Neutrophil (primary cell): ENCODE results near the gene PPP1R37.

Experiments
- H3K27ac ChIP-seq: fragments of 200-600 bp; sonication (generic); 2 replicates; pipeline ENCODE4 v1.5.1; 2016; ENCODE audit warnings: mild to moderate bottlenecking, moderate library complexity
- H3K27me3 ChIP-seq: fragments of 200-600 bp; sonication (generic); 2 replicates; pipeline ENCODE4 v1.6.0; 2016; ENCODE audit warnings: mild to moderate bottlenecking
- H3K36me3 ChIP-seq: fragments of 200-600 bp; sonication (generic); 2 replicates; pipeline ENCODE4 v1.5.1; 2017
- H3K4me1 ChIP-seq, 2 experiments: fragments of 200-600 bp in 1 of 2; sonication (generic) in 1 of 2; 1 replicate in 1 of 2; 2 replicates in 1 of 2; pipeline versions ENCODE4 v1.5.1 to v1.6.1; 2013 to 2016; ENCODE audit warnings: low read depth in 1 of 2, low read length in 1 of 2, mild to moderate bottlenecking in 1 of 2, moderate library complexity in 1 of 2; ENCODE audit not compliant: control insufficient read depth in 1 of 2, insufficient read depth in 1 of 2
- H3K4me3 ChIP-seq, 2 experiments: fragments of 200-600 bp in 1 of 2; sonication (generic) in 1 of 2; 1 replicate in 1 of 2; 2 replicates in 1 of 2; pipeline ENCODE4 v1.5.1; 2013 to 2016; ENCODE audit warnings: low read depth in 1 of 2, low read length in 1 of 2, mild to moderate bottlenecking in 1 of 2, moderate library complexity in 1 of 2
- H3K9me3 ChIP-seq: fragments of 200-600 bp; sonication (generic); 2 replicates; pipeline ENCODE4 v1.5.1; 2016
- CTCF ChIP-seq: fragments of 200-600 bp; sonication (generic); IDR thresholded peaks from 2 replicates; pipeline ENCODE4 v1.5.1; 2016; ENCODE audit warnings: antibody characterized with exemption

PPP1R37 gene

GRCh38 chr19:45125975-45126493 is 33.1 kb downstream of the PPP1R37 start:
- Histone ChIP-seq H3K9me3 (no peaks in the 10 kb centered on the region), H3K36me3 (peaks cover 3% of the 10 kb centered on the region), H3K4me1 (peaks cover 0 to 10% of the 10 kb centered on the region in 2 experiments), H3K27me3 (no peaks in the 10 kb centered on the region), H3K27ac (no peak overlapping the region), H3K4me3 (no peak overlapping the region)
- peak; percentile 70 for TF ChIP-seq CTCF

- H3K36me3 ChIP-seq, result peaks cover 3% of the 10 kb centered on the region
- H3K9me3 ChIP-seq, result no peaks in the 10 kb centered on the region
- no peaks in the 10 kb centered on the region for H3K27me3 ChIP-seq
- H3K4me3 ChIP-seq, result no peak overlapping the region
- peaks cover 0 to 6% of the 10 kb centered on the region in 2 experiments for H3K4me1 ChIP-seq
- H3K27ac ChIP-seq, result no peak overlapping the region
- TF ChIP-seq CTCF, result no peak
Measured at GRCh38 chr19:45126654-45127053, 33.7 kb downstream of the PPP1R37 start.

- peaks cover 0 to 6% of the 10 kb centered on the region in 2 experiments for H3K4me1 ChIP-seq
- no peaks in the 10 kb centered on the region for H3K27me3 ChIP-seq
- TF ChIP-seq CTCF, result no peak
- no peak overlapping the region for H3K4me3 ChIP-seq
- H3K9me3 ChIP-seq, result no peaks in the 10 kb centered on the region
- H3K36me3 ChIP-seq, result peaks cover 3% of the 10 kb centered on the region
- no peak overlapping the region for H3K27ac ChIP-seq
Measured at GRCh38 chr19:45128146-45128545, 35.2 kb downstream of the PPP1R37 start.

- H3K4me1 ChIP-seq, result peaks cover 0 to 6% of the 10 kb centered on the region in 2 experiments
- H3K27ac ChIP-seq, result no peak overlapping the region
- H3K36me3 ChIP-seq, result no peaks in the 10 kb centered on the region
- H3K9me3 ChIP-seq, result no peaks in the 10 kb centered on the region
- H3K4me3 ChIP-seq, result no peak overlapping the region
- no peak for TF ChIP-seq CTCF
- H3K27me3 ChIP-seq, result no peaks in the 10 kb centered on the region
Measured at GRCh38 chr19:45128806-45129205, 35.8 kb downstream of the PPP1R37 start.

- H3K36me3 ChIP-seq, result no peaks in the 10 kb centered on the region
- H3K9me3 ChIP-seq, result no peaks in the 10 kb centered on the region
- no peak overlapping the region for H3K4me3 ChIP-seq
- no peak for TF ChIP-seq CTCF
- H3K27me3 ChIP-seq, result no peaks in the 10 kb centered on the region
- H3K4me1 ChIP-seq, result peaks cover 0 to 6% of the 10 kb centered on the region in 2 experiments
- H3K27ac ChIP-seq, result no peak overlapping the region
Measured at GRCh38 chr19:45130236-45130635, 37.3 kb downstream of the PPP1R37 start.
